COR-L47 (cell line): ENCODE results near the gene PDE4B.
"Not testable (repeated sequence)": the region's sequence is repeated elsewhere in the genome, so short reads cannot be mapped to it uniquely, and the experiment has no call there.

Experiments
- DNase-seq: peaks from one replicate; lab custom pipeline; 2025; lab: John Stamatoyannopoulos, UW

Gene PDE4B

DNA sequence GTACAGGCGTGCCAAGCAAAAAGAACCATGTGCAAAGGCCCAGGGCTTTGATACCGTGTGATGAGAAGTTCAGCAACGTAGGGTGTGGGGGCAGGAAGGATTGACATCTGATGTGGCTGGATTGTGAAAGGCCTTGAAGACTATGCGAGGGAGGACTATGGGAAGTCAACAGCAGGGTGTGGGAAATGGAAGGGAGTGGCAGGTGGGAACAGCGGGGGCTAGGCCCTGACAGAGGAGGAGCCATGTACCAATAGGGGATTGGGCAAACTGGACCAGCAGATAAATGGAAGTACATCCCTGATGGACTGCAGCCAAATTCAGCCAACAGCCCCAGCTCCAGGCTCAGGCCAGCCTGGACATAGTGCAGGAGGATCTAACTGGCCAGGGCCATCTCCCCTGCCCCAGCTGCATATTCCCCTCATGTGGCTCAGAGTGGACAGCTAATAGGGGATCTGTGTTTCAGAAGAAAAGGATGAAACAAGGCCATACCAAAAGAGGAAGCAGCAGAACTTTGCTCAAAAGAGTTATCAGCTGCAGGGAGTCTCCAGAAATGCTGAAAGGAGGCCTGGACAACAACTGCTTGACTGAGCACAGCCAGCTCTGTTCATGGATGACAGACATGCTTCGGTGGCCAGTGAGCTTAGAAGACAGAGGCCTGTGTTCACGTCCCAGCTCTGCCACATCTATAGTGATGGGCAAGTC lies 601.0 kb downstream of the PDE4B start:
- no peak for DNase-seq

DNA sequence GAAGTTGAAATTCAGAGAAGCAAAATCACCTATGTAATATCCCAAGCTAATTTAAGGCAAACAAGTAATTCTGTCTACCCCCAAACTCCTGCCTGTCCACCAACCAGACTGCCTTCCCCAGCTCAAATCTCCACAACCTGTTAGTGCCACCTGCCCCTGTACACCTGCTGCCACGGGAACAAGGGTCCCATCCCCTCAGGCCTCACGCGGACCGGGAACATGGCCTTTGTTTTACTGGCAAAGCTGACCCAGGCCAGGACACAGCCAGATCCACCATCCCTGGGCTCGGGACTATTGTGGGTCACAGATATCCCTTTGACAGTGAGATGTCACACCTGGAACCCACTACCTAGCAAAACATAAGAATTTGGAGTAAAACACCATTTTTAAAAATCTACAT lies 601.9 kb downstream of the PDE4B start:
- DNase-seq, result no peak

- no peak for DNase-seq
These were observed 602.7 kb downstream of the PDE4B start for GRCh38 chr1:66395202-66396061.

DNA sequence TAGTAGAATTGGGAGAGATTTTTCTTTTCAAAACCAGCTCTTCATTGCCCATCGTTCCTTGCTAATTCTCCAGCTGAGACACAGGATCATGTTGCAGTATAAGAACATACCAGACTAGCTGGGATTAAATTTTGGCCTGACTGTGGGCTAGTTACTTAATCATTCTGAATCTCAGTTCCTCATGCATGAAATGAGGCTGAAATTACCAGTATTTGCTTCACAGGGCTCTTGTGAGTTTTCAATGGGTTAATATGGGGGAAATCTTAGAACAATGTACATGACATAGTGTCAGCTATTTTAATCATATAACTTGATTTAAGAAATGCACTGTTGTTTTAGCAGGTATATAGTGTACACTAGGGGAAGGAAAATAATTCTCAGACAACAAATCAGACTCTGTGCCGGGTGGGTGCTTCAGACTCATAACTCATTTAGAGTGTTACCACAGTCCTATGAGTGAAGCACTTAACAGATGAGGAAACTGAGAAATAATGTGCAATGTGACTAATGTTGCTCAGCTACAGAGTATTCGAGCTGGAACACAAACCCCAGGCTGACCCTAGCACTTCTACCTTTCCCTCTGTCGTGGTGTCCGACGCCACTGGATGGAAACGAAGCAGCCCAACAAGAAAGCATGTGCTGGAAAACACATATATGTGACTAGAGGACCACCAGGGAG lies 603.7 kb downstream of the PDE4B start:
- DNase-seq, result no peak

GRCh38 chr1:66397192-66397591 lies 604.5 kb downstream of the PDE4B start:
- no peak for DNase-seq

- DNase-seq, result no peak
These were observed 607.3 kb downstream of the PDE4B start for GRCh38 chr1:66399888-66400529.

DNA sequence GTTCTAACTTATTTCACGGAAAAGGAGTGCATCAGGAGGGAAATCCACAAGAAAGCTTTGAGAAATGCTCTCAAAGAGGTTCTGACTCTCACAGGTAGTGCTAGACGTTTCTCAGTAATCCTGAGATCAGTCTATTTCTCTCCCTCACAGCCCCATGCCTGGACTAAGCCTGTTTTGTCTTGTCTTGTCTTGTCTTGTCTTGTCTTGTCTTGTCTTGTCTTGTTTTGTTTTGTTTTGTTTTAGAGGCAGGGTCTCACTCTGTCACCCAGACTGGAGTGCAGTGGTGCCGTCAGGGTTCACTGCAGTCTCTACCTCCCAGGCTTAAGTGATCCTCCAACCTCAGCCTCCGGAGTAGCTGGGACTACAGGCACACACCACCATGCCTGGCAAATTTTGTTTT lies 608.0 kb downstream of the PDE4B start:
- DNase-seq, result no peak

GRCh38 chr1:66401244-66401643 lies 608.5 kb downstream of the PDE4B start:
- DNase-seq, result no peak

GRCh38 chr1:66402194-66402593 lies 609.5 kb downstream of the PDE4B start:
- DNase-seq, result no peak

DNA sequence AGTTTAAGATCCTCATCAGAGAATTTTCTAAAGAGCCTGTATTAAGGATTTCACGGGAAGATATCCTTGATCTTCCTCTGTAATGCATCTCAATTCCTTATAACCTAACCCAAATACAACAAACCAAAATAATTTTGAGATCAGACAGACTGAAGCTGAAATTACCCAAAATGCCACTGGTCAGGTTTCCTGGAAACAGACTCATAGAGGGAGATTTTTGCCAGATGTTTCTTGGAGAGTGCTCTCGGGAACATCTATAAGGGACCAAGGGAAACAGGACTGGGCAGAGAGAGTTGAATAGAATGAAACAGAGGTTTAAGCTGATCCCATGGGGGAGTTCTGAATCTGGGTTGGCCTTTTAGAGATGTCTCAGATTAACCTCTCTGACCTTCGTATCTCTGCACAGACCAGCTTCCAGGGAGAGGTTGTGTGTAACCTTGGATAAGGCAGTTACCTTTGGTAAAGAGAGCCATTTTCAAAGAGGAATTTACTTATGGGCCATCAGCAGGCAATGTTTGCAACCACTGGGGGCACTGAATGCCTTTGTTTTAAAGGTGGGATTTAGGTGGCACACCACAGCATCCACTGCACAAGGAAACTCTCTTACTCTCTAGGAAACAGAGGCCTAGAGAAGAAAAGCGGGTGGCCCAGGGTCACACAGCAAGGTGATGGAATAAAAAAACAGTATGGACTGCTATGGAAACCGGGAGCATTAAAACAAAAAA lies 610.5 kb downstream of the PDE4B start:
- DNase-seq, result no peak

- DNase-seq, result no peak
These were observed 612.4 kb downstream of the PDE4B start for GRCh38 chr1:66405061-66405460.

GRCh38 chr1:66411449-66411848 lies 618.8 kb downstream of the PDE4B start:
- DNase-seq, result not testable (repeated sequence)

GRCh38 chr1:66412704-66413103 lies 620.0 kb downstream of the PDE4B start:
- no peak for DNase-seq

DNA sequence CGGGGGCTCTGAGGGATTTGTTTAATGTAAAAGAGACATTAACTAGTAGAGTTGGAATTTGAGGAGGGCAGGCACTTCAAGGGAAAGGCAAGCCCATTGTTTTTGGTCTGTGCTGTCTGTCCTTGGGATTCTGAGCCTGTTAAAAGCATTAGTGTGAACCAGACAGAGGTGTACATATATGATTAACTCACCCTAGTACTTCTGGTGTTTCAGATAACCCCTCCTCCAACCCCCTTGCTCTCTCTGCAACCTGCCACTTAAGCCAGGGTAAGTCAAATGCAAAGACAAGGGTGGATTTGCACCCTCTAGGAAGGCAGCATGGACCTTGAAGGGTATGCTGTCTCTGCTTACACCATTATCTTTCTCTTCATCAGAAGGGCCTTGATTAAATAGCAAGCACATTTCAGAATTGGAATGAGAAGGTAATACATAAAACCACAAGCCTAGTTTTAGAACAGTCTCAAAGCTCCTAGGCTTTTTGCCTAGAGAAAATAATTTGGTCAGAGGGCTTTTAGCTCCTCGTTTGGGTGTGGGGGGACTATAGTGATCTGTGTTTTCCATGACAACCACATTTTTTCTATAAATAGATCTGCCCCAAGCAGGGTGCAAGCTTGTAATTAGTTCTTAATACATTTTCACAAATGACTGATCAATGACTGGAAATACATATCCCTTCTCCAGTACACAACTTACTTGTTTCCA lies 620.6 kb downstream of the PDE4B start:
- DNase-seq, result no peak

DNA sequence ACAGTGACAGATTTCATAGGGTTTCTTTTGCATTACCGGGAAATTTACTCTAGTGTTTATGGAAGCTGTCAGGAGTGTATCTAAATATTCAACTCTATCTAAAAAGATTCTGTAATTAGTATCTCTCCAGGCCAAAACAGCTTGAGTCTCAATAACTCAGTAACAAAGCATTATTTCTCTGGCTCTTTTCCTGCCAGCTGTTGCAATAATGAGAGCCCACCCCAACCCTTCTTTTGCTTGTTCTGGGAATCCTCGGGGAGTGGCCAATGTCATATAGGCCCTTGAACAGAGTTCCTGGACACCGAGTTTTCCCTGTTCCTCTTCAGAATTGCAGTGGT lies 621.1 kb downstream of the PDE4B start:
- DNase-seq, result no peak

GRCh38 chr1:66415281-66415680 lies 622.6 kb downstream of the PDE4B start:
- no peak for DNase-seq

DNA sequence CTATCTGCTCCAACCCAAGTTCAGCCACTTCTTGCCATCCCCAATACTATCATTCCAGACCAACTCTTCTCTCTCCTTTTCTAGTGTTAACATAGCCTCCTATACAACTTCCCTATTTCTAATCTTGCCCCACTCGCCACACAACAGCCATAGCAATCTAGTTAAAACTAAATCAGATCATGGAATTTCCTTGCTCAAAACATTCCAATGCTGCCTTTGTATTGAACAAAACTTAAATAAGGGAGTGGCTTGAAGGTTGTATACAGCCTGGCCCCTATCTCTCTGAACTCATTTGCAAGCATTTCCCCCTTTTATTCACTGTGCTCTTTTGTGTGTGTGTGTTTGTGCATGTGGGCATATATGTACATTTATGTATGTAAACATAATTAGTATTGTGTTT lies 623.2 kb downstream of the PDE4B start:
- DNase-seq, result no peak

- DNase-seq, result no peak
These were observed 623.6 kb downstream of the PDE4B start for GRCh38 chr1:66416295-66416694.

DNA sequence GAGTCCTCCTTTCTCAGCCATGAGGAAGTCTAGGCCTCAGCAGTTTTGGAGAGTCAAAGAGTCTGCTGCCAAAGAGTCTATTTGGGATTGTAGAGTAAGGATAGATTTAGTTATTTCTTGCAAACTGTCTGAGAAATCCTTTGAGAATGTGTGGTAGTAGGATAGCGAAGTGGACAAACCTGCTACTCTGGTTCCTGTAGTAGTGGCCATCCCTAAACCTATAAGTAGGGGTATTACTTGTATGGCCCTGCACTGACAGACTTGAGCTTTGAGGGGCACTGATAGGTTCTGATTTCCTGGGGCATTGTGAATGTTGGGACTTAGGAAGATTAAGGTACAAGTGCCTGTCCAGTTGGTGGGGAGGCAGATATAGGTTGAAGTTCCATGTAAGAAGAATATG lies 625.3 kb downstream of the PDE4B start:
- no peak for DNase-seq

DNA sequence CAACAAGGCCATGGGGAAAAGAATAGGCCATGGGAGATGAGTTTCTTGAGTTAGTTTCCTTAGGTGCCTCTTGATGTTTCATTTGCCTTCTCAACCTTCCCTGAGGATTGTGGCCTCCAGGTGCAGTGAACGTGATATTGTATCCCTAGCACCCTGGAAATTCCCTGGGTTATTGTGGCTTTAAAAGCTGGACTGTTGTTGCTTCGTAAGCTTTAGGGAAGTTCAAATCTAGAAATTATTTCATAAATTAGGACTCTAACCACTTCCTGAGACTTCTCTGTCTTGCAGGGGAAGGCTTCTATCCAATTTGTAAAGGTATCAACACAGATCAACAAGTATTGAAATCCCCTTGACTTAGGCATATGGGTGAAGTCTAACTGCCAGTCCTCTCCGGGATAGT lies 627.5 kb downstream of the PDE4B start:
- DNase-seq, result not testable (repeated sequence)

DNA sequence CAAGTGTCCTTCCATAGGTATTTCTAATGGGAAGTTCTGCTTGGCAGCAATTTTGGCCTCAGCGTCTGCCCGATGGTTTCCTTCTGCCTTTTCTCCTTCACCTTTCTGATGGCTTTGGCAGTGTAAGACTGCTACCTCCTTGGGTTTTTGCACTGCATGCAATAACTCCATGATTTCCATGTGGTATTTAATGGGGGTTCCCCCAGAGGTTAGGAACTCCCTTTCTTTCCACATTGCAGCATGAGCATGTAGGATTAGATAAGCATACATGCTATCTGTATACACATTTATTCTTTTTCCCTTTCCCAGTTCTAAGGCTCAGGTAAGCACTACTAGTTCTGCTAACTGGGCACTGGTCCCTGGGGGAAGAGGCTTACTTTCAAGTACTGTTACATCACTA lies 628.2 kb downstream of the PDE4B start:
- DNase-seq, result not testable (repeated sequence)
